HepG2 (cell line): ENCODE results near the gene IRF7. TPM values are rescaled to one million over a fixed set of nuclear protein-coding genes. Genes with fewer than 3 reads are reported as not detected.

ENCODE experiments used
- ATF1 ChIP-seq: IDR thresholded peaks from 2 replicates; pipeline ENCODE4 v1.6.1; 2016; ENCODE audit warnings: mild to moderate bottlenecking, control low read depth
- ATF6 ChIP-seq: sonication (generic); formaldehyde crosslinking; conservative IDR thresholded peaks from 2 replicates; pipeline ENCODE4 v1.4.0; 2020; ENCODE audit warnings: missing genetic modification reagents
- CBX5 ChIP-seq: sonication (generic); formaldehyde crosslinking; IDR thresholded peaks from 2 replicates; pipeline ENCODE4 v1.4.0; 2020; ENCODE audit warnings: missing genetic modification reagents, borderline replicate concordance
- DR1 ChIP-seq: sonication (generic); formaldehyde crosslinking; IDR thresholded peaks from 2 replicates; pipeline ENCODE4 v1.8.0; 2021; ENCODE audit warnings: mild to moderate bottlenecking, missing genetic modification reagents, inconsistent platforms
- JARID2 ChIP-seq: sonication (generic); formaldehyde crosslinking; IDR thresholded peaks from 2 replicates; pipeline ENCODE4 v1.8.1; 2023; ENCODE audit warnings: missing genetic modification reagents, inconsistent platforms; ENCODE audit not compliant: insufficient replicate concordance
- KDM3A ChIP-seq: IDR thresholded peaks from 2 replicates; pipeline ENCODE4 v1.6.1; 2018; ENCODE audit warnings: low read depth, missing compliant biosample characterization
- KDM6A ChIP-seq: IDR thresholded peaks from 2 replicates; pipeline ENCODE4 v1.6.1; 2016; ENCODE audit warnings: low read depth
- KLF16 ChIP-seq, 2 experiments: sonication (generic) in 1 of 2; formaldehyde crosslinking in 1 of 2; IDR thresholded peaks; 2 replicates each; pipeline versions ENCODE4 v1.6.1 to v1.8.0; 2016 to 2023; ENCODE audit warnings: missing genetic modification reagents in 2 of 2, missing compliant biosample characterization in 1 of 2
- MED8 ChIP-seq: sonication (generic); formaldehyde crosslinking; IDR thresholded peaks from 2 replicates; pipeline ENCODE4 v1.8.1; 2023; ENCODE audit warnings: mild to moderate bottlenecking, missing genetic modification reagents; ENCODE audit not compliant: insufficient replicate concordance
- NCOR1 ChIP-seq: fragments of 200-600 bp; sonication (generic); IDR thresholded peaks from 2 replicates; pipeline ENCODE4 v1.7.0; 2017; ENCODE audit warnings: antibody characterized with exemption, low read length, borderline replicate concordance
- POLR2A ChIP-seq, 2 experiments: IDR thresholded peaks; 2 replicates each; pipeline ENCODE4 v1.6.1; 2011; ENCODE audit warnings: low read depth in 2 of 2, low read length in 2 of 2, mild to moderate bottlenecking in 1 of 2, moderate library complexity in 1 of 2; ENCODE audit not compliant: insufficient read depth in 1 of 2
- SMAD9 ChIP-seq: sonication (generic); formaldehyde crosslinking; IDR thresholded peaks from 2 replicates; pipeline ENCODE4 v1.5.1; 2020; ENCODE audit warnings: mild to moderate bottlenecking, missing genetic modification reagents
- THAP11 ChIP-seq: IDR thresholded peaks from 2 replicates; pipeline ENCODE4 v1.6.1; 2016; ENCODE audit warnings: missing biosample characterization, missing genetic modification reagents
- TSC22D2 ChIP-seq: sonication (generic); formaldehyde crosslinking; IDR thresholded peaks from 2 replicates; pipeline ENCODE4 v1.5.1; 2020; ENCODE audit warnings: missing genetic modification reagents, mild to moderate bottlenecking, borderline replicate concordance
- ZNF207 ChIP-seq: fragments of 450-650 bp; IDR thresholded peaks from 2 replicates; pipeline ENCODE4 v1.6.1; 2016; ENCODE audit warnings: antibody characterized with exemption, borderline replicate concordance
- ZNF280D ChIP-seq: sonication (generic); formaldehyde crosslinking; IDR thresholded peaks from 2 replicates; pipeline ENCODE4 v1.5.1; 2020; ENCODE audit warnings: mild to moderate bottlenecking, missing genetic modification reagents
- ZNF503 ChIP-seq: sonication (generic); formaldehyde crosslinking; IDR thresholded peaks from 2 replicates; pipeline ENCODE4 v1.4.0; 2020; ENCODE audit warnings: missing genetic modification reagents
- ZNF564 ChIP-seq: sonication (generic); formaldehyde crosslinking; IDR thresholded peaks from 2 replicates; pipeline ENCODE4 v1.8.1; 2023; ENCODE audit warnings: mild to moderate bottlenecking, missing genetic modification reagents
- ZNF724P ChIP-seq: sonication (generic); formaldehyde crosslinking; IDR thresholded peaks from 2 replicates; pipeline ENCODE4 v1.8.0; 2022; ENCODE audit warnings: missing genetic modification reagents, borderline replicate concordance
- ZNF749 ChIP-seq: sonication (generic); formaldehyde crosslinking; IDR thresholded peaks from 2 replicates; pipeline ENCODE4 v1.8.0; 2022; ENCODE audit warnings: mild to moderate bottlenecking, missing genetic modification reagents, moderate library complexity, borderline replicate concordance
- ZNF891 ChIP-seq: sonication (generic); formaldehyde crosslinking; IDR thresholded peaks from 2 replicates; pipeline ENCODE4 v1.5.0; 2020; ENCODE audit warnings: mild to moderate bottlenecking, missing genetic modification reagents
- polyA plus RNA-seq, 8 experiments: library from polyadenylated mRNA; depleted of rRNA in 3 of 8; stranded (reverse) in 7 of 8; unstranded in 1 of 8; fragments of >200 nt; fragmentation: Illumina TruSeq in 4 of 8; extraction: Trizol in 4 of 8; gene quantifications; 2 replicates each; pipeline versions ENCODE4 v1.2.1 to v1.2.3, GENCODE V29; 2011 to 2016; ENCODE audit warnings: low read depth in 4 of 8, missing spikeins in 1 of 8, mixed read lengths in 1 of 8; ENCODE audit not compliant: insufficient read depth in 1 of 8
- total RNA-seq, 5 experiments: library from RNA; depleted of rRNA; stranded (reverse); fragments of >200 nt; fragmentation: Illumina TruSeq; extraction: Trizol; gene quantifications; 2 replicates each; pipeline ENCODE4 v1.2.3, GENCODE V29; 2016; ENCODE audit warnings: low read depth in 1 of 5

The IRF7 gene
- total and polyA plus RNA-seq, 2 of the 13 experiments (the other 11 are each of a cell fraction or from before 2014, with no cell fraction given), result not detected

- TF ChIP-seq ZNF503 (CRISPR knock-in tag) (no peak), KDM6A (CRISPR knock-in tag) (no peak), ATF1 (CRISPR knock-in tag) (no peak), ZNF724P (CRISPR knock-in tag) (no peak), ZNF891 (0 out of 2 replicates have a peak, but pooled peaks have one; percentile 26), SMAD9 (CRISPR knock-in tag) (no peak), NCOR1 (peak; percentile 48; the same call in 1 of the 2 replicates), JARID2 (CRISPR knock-in tag) (no peak), POLR2A (IDR thresholded peaks at IDR 0.05; ENCODE audit: insufficient read depth in 1 of 2, low read depth in 2 of 2, low read length in 2 of 2) (peak in 1 of 2 experiments; percentile 40; a peak in 1 of 4 replicates), ATF6 (CRISPR knock-in tag) (no peak), ZNF207 (no peak), ZNF749 (CRISPR knock-in tag) (no peak), KDM3A (no peak), CBX5 (CRISPR knock-in tag) (no peak), KLF16 (CRISPR knock-in tag; IDR thresholded peaks at IDR 0.05) (no peak), ZNF564 (CRISPR knock-in tag) (no peak), THAP11 (CRISPR knock-in tag) (peak; percentile 39; the same call in 1 of the 2 replicates), ZNF280D (CRISPR knock-in tag) (no peak), TSC22D2 (CRISPR knock-in tag) (no peak), DR1 (no peak), MED8 (no peak)
Observed at GRCh38 chr11:655036-655726, 39.4 kb upstream of the IRF7 start (continued).
